ENCODE results near the gene SLC16A3.
"Not testable (repeated sequence)": the region's sequence is repeated elsewhere in the genome, so short reads cannot be mapped to it uniquely, and the experiment has no call there.

Gene SLC16A3

DNA sequence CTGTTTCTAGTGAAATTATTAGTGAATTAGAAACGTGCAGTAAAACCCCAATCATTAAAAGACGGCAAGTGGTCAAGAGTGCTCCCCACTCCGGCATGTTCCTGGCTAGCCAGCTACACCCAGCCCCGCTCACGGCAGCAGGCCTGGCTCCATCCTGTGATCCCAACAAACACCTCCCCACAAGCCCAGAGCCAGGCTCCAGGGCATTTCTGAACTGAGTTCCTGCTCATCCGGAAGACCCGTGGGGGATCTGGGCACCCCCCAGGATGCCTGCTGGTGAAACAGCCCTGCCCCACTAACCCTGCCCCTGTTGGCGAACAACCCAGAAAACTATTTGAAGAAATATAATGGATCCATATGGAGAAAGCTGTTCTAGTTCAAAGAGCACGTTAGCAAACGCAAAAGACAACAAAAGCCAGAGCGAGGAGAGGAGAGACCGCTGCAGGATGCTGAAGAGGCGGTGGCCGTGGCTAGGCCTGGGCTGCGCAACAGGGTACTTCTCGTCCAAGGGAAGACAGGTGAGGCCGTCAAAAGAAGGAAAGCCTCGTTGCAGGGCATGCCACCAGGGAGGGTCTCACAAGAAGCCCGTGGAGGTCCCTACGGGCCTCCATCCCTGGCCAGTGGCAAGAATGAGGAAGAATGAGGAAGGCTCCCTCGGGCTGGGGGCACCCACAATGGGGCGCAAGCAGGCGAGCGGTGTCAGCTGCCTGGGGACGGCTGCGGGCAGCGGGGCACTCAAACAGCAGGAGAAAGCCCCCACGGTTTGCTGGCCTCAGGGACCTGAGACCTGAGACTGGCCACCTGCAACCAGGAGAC, 19.2 kb downstream of the SLC16A3 start:
- DNase-seq = no peak

DNA sequence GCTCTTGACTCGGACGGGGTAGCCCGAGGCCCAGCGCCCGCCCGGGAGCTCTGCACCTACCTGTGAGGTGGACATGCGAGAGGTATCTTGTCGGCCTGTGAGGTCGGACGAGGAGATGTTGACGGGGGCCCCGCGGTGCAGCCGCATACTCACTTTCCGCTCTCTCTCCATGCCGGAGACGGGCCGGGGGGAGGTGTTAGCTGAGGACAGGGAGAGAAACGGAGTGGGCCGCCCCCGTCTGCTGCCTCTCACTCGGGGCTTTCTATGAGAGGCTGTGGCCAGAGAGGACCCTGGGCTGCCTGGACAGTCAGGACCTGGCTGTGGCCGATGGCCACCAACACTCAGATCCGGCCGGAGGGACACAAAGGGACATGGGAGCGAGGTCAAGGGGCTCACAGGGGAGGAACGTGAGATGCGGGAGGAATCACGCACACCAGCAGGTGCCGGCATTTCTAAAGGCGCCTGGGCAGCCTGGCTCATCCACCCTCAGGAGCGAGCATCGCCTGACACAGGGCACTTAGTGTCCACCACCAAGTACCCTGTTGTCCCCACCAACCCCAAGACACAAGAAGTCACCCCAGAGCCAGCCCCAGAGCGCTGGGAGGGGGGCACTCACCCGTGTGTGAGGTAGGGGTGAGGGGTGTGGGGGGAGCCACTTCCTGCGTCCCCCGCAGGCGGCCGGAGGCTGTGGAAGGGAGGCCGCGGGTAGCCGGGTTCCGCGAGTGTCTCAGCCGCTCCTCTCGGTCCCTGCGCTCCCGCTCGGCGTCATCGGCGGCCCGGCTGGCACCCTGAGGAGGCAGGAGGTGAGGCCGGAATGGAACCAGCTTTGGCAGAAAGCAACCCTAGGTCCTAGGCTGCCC, 20.2 kb downstream of the SLC16A3 start:
- no peak for DNase-seq

DNA sequence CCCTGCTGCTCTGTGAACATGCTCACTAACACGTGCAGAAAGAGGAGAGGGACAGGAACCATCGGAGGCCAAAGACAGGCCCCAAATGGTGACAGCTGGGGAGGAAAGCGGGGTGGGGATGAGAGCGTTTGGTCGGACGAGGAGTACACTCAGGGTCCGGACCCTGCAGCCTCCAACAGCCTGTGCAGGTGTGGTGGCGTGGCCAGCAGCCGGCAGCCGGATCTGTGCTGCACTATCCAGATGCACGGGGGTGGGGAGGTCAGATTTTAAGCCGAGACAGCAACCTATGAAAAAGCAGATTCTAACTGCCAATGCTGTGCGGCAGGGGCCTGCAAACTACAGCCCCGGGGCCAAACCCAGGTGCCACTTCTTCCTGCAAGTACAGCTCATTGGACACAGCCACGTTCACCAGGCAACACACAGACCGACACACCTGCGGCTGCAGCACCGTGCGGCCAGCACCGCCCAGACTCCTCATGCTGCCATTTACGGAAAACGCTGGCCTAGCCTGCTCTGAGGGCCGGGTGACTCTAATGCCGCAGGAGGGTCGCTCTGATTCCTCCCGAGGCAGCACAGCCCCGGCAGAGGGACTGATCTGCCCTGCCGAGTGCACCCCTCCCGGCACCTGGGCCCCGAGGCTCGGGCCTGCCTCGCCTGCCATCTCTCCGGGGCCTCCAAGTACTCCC, 21.2 kb downstream of the SLC16A3 start:
- DNase-seq = no peak

DNA sequence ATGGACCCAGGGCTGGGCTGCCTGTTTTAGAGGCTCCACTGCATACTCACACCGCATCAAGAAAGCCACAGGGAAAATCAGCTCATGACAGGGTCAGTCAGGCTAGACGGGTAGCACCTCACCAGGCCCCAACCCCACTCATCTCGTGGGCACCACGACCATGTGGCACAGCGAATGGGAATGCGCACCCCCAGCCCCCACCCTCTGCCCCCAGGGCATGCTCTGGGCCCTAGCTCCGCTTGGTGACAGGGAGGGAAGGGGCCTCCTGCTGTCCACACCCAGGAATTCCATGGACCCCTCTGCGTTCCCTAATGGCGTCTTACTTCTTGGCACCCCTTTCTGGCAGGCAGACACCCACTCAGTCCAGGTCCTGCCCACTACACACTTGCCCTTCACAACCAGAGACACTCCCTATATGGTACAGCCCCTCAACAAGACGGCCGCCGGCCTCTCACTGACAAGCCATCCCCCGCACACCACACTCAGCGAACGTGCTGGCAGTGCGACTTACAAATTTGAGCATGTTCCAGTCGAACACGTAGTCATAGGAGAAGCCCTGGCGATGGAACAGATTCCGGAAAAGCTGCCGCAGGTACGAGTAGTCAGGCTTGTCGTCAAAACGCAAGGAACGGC, 22.1 kb downstream of the SLC16A3 start:
- DNase-seq = no peak

DNA sequence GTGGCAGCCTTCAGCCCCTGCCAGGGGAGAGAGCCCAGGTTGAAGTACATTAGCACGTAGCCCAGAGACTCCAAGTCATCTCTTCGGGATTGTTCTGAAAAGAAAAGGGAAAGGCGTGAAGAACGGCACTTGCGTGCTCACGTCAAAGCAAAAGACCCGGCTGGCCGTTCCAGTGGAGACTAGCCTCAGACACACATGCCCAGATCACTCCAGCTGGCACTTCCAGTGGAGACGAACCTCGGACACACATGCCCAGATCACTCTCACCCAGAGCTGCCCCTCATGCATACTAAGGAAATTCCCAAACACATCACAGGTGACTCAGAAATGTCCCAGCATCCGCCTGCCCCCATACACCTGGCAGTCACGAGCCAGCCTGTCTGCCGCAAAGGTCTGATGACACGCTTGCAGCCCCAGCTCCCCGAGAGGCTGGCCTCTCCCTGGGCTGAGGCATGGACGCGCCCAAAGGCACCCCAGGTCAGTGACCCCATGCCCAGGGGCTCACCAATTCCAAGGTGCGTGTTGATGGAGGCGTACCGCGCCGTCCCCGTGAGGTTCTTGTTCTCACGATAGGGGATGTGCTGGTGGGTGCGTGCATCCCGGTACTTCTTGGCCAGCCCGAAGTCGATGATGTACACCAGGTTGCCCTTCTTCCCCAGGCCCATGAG, 23.8 kb downstream of the SLC16A3 start:
- DNase-seq = no peak

DNA sequence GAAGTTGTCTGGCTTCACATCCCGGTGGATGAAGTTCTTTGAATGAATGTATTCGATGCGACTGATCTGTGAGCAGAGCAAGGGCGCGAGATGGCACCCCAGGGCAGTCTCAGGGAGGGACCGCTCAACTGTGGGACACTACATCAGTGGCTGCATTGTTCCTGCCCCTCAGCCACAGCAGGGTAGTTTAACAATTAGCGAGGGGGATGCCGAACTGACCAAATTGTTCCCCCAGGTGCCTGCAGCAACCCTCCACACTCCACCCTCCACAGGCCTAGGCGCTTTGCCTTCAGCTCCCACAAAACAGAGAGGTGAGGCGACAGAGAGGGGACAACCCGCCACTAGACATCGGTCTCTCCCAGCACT, 24.3 kb downstream of the SLC16A3 start:
- no peak for DNase-seq

DNA sequence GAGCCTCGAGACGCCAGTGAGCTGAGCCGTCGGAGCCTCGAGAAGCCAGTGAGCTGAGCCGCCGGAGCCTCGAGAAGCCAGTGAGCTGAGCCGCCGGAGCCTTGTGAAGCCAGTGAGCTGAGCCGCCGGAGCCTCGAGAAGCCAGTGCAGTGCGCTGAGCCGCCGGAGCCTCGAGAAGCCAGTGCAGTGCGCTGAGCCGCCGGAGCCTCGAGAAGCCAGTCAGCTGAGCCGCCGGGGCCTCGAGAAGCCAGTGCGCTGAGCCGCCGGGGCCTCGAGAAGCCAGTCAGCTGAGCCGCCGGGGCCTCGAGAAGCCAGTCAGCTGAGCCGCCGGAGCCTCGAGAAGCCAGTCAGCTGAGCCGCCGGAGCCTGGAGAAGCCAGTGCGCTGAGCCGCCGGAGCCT, 25.3 kb downstream of the SLC16A3 start:
- not testable (repeated sequence) for DNase-seq

DNA sequence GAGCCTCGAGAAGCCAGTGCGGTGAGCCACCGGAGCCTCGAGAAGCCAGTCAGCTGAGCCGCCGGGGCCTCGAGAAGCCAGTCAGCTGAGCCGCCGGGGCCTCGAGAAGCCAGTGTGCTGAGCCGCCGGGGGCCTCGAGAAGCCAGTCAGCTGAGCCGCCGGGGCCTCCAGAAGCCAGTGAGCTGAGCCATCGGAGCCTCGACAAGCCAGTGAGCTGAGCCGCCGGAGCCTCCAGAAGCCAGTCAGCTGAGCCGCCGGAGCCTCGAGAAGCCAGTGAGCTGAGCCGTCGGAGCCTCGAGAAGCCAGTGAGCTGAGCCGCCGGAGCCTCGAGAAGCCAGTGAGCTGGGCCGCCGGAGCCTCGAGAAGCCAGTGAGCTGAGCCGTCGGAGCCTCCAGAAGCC, 25.9 kb downstream of the SLC16A3 start:
- not testable (repeated sequence) for DNase-seq

DNA sequence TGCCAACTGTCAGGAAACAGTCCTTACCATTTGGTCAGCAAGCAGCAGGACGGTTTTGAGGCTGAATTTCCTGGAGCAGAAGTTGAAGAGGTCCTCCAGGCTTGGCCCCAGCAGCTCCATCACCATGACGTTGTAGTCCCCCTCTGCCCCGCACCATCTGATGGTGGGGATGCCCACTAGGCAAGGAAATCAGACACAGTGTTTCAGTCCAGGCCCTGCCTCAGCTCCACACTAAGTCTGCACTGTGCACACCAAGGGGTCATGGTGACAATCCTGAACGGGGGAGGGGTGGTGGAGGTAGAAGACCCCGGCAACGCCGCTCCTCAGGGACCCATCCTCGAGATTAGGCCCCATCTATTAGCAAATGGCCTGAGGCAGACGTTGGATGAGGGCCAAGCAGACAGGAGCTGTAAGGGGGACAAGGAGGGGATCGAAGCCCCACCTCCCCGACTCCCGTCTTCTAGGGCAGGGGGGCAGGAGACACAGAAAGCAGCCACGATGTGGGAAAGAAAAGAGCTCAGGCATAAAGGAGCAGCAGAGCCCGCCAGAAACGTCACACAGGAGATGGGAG, 26.6 kb downstream of the SLC16A3 start:
- DNase-seq = no peak

DNA sequence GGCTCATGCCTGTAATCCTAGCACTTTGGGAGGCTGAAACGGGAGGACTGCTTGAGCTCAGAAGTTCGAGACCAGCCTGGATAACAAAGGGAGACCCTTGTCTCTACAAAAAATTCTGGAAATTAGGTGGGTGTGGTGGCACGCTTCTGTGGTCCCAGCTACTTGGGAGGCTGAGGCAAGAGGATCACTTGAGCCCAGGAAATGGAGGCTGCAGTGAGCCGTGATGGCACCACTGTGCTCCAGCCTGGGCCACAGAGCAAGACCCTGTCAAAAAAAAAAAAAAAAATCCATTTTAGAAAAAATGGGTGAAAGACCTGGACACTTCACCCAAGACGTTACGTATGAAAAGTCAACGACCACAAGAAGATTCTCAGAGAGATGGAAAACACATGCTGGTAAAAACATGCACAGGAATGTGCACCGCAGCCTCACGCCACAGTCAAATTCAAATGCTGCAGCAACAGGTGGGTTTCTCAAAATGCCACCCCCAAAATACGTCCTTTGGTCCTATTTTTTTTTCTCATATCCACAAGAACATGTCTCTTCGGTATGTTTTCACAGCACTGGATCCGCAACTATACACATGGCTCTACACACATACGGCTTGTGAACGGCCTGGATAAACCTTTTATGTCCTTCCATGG, 27.5 kb downstream of the SLC16A3 start:
- no peak for DNase-seq

DNA sequence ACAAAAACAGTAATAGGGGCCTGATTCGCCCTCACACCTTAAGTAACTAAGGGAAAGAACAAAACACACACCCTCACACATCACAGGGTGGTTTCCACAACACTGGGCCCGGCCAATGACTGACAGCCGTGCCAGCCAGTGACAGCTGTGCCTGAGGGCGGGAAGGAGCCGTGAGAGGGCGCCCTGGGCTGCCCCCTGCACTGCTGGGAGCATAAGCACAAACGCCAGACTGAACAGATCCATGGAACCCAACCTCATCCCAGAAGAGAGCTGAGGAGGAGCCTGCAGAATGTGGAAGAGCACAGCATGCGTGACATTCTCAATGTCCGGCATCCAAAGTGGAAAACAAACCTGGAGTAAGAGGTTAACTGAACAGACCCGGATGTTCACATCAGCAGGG, 28.6 kb downstream of the SLC16A3 start:
- DNase-seq = peak; percentile 56

DNA sequence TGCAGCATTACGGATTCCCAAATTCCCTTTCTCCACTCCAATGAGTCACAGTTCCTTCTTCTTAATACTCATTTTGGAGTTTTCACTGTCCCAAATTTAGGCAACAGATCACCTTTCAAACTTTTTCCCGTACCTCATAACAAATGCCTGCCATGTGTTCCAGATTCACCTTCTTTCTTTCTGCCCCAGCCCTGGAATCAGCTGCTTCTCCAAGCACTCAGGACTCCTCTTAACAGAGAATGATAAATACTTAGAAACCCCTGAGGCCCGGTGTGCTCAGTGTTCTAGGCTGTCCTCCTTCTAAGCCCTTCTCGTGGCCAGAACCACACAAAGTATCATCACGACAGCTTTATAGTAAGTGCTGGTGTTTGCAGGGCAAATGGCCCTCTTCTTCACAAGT, 29.7 kb downstream of the SLC16A3 start:
- no peak for DNase-seq

DNA sequence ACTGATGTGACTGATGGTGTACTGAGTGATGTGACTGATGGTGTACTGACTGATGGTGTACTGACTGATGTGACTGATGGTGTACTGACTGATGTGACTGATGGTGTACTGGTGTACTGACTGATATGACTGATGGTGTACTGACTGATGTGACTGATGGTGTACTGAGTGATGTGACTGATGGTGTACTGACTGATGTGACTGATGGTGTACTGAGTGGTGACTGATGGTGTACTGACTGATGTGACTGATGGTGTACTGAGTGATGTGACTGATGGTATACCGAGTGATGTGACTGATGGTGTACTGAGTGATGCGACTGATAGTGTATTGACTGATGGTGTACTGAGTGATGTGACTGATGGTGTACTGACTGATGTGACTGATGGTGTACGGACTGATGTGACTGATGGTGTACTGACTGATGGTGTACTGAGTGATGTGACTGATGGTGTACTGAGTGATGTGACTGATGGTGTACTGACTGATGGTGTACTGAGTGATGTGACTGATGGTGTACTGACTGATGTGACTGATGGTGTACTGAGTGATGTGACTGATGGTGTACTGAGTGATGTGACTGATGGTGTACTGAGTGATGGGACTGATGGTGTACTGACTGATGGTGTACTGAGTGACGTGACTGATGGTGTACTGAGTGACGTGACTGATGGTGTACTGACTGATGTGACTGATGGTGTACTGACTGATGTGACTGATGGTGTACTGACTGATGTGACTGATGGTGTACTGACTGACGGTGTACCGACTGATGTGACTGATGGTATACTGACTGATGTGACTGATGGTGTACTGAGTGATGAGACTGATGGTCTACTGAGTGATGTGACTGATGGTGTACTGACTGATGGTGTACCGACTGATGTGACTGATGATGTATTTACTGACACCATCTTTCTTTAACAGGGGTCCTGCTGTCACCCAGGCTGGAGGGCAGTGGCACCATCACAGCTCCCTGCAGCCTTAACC, 31.4 kb downstream of the SLC16A3 start:
- DNase-seq = not testable (repeated sequence)

DNA sequence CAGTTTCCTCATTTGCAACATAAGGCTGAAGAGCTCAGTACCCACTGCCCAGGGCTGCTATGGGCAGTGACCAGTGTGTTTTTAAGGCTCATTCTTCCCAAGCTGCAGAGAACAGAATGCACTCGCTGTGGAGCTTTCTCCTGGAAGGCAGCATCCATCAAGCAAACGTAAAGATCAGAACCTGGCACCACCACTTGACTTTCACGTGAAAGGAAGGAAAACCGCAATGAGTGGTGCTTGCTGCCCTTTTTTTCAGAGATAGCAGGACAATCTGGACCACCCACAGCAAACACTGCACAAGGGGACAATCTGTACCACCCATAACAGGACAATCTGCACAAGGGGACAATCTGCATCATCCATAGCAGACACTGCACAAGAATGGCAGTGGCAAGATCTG, 33.5 kb downstream of the SLC16A3 start:
- DNase-seq = no peak

DNA sequence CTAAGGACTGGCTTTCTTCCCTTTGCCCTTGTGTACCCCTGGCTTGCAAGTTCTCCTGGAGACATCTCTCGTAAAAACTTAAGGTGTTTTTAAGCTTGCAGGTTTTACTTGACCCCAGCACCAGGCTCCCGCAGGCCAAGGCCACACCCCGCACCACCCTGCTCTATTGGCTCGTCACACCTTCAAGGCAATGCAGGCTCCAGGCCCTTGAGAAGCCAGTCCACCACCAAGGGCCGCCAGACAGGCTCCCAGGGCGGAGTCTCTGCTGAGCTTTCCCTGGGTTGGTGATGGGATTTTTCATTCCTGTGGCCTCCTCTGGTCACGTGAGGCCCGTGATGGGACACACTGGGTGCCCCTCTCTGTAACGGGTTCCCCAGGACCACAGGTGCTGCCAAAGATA, 34.8 kb downstream of the SLC16A3 start:
- no peak for DNase-seq

DNA sequence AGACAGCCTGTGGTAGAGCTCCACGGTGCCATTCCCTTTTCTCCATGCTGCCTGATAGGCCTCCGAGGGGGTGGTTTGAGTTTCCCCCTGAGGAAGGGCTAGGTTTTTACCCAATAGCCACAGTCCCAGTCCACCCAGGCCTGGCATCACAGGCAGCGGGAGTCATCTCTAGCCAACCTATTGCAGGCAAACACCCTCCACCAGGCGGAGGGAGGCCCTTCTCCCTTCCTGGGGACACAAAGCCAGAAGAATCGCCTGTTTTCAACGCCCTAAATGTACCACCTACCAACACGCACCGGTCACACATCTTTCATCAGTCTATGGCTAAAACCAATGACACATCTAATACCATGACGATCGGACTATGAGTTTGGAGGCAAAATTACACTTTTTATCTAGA, 37.3 kb downstream of the SLC16A3 start:
- DNase-seq = no peak

DNA sequence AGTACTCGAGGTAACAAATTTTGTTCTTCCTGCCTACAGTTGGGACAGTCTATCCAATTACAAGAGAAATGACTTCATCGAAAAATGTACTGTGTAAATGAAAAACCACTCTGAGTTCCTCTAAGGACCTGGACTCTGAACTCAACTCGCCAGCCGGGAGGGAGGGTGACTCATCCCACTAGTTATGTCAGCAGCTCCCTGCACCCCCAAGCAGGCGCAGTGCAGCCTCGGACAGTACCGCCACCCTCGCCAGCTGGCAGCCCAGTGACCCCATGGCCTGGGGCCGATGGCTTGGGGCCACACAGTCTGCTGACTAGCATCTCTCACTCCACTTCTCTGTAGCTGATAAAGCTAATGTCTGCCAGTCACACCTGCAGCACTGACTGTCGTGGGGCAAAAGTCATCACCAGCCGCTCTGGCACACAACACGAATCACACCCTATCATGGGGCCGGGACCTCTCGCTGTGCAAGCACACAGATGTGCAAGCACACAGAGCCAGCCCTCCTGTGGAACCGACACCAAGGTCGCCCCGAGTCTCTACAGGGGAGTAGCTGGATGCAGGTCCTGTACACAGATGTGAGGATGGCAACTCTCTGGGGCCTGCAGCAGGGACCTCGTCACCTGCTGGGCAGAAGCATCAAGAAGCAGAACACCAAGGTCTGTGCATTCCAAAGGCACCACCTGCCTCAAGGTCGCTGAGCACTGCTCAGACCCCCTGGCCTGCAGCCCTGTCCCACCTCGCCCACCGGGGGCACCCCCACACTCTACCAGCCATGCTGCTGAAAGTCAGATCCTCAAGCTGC, 38.9 kb downstream of the SLC16A3 start:
- DNase-seq = peak; percentile 25

DNA sequence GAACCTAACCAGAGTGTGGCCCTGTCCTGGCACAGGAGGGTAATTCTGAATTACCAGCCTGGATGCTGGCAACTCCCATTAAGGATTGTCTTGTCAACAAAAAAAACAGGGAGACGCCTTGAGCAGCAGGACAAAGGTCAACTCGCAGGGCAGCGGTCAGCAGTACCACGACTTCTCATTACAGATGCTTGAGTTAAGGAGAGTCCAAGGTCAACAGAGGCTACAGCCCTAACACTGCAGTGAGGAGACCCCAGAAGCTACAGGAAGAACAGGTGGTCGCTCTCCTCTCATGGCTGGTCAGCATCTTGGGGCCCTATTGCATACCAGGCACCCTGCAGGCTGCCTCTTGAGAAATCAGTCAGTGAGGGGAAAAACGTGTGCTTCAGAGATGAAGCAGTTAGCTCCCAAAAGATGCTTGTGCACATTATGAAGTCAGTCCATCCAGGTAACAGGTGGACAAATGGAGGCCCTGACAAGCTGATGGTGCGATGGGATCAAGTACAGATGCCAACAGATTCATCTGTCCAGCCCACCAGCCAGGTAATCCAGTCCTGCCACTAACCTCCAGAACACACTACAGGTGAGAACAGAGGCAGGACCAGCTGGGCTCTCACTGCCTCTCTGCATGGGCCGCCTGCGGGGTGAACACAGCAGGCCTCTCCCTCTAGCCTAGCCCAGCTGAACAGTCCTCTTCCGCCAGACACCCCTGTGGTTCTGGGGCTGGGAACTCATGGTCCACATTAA, 40.5 kb downstream of the SLC16A3 start:
- no peak for DNase-seq
